ENCODE measurements around the gene SPATA32.
"Not testable (repeated sequence)": the region's sequence is repeated elsewhere in the genome, so short reads cannot be mapped to it uniquely, and the experiment has no call there.

Gene SPATA32

DNA sequence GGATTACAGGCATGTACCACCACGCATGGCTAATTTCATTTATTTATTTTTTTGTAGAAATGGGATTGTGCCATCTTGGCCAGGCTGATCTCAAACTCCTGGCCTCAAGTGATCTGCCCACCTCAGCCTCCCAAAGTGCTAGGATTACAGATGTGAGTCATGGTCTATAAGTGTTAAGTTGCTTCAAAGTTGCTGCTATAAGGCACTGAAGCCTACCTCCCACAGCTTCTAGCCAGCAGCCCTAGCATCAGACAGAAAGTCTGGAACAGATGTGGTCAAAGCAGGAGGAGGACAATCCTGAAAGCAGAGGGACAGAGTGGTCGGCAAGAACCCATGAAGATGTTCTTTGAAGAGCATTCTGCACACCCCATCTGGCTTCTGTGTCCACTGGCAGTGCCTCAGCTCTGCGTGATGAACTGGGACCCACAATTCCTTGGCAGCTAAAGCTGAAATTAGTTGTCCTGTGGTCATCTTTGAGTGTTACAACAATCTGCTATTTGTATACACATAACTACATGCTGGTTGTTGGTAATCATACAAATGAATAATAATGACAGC lies 43.7 kb upstream of the SPATA32 start:
- H3K9me3 ChIP-seq (ENCODE audit: control insufficient read depth in 2 of 2, low read length in 2 of 2): no peaks in the 10 kb centered on the region
- peaks cover 47 to 50% of the 10 kb centered on the region in 2 donors for H3K4me1 ChIP-seq (ENCODE audit: control insufficient read depth in 2 of 2, insufficient read depth in 2 of 2, low read length in 2 of 2)
- no peaks in the 10 kb centered on the region for H3K27me3 ChIP-seq (ENCODE audit: control insufficient read depth in 2 of 2, insufficient read depth in 2 of 2, low read length in 2 of 2)
- H3K36me3 ChIP-seq (ENCODE audit: control insufficient read depth in 2 of 2, insufficient read depth in 2 of 2, low read length in 2 of 2): peaks cover 0 to 5% of the 10 kb centered on the region in 2 donors
- peak overlapping the region in 1 of 2 donors; percentile 12 for H3K27ac ChIP-seq (ENCODE audit: low read depth in 2 of 2, low read length in 2 of 2)
- H3K9ac ChIP-seq (ENCODE audit: low read depth in 1 of 2, low read length in 2 of 2): no peak overlapping the region
- H3K4me3 ChIP-seq (ENCODE audit: low read length in 2 of 2): no peak overlapping the region

DNA sequence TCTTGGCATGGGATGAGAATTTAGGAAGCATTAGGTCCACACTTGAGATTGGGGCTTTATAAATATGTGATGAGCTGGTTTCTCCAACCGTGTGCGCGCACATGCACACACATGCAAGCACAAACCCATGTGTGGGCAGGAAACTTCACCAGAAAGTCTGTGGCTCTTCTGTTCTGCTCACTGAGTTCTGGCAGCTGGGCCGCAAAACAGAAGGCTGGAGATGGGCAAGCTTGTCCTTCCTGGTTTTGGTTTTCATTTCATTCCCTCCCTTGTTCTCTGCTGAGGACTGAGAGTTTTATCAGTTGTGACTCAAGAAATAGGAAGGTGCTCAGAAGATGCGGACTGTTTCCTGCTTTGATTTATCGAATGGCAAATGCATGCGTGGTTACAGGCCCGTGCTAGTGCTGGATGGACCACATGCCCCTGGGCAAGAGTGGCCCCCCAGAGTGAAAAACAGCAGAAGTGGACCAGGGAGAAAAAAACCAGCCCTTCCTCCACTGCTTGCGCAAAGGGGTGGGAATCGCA lies 40.8 kb upstream of the SPATA32 start:
- Histone ChIP-seq H3K4me1 (ENCODE audit: control insufficient read depth in 2 of 2, insufficient read depth in 2 of 2, low read length in 2 of 2) (peaks cover 28 to 42% of the 10 kb centered on the region in 2 donors), H3K4me3 (ENCODE audit: low read length in 2 of 2) (peak overlapping the region in 1 of 2 donors; percentile 32), H3K36me3 (ENCODE audit: control insufficient read depth in 2 of 2, insufficient read depth in 2 of 2, low read length in 2 of 2) (no peaks in the 10 kb centered on the region), H3K27ac (ENCODE audit: low read depth in 2 of 2, low read length in 2 of 2) (peak overlapping the region; percentile 56 to 76), H3K27me3 (ENCODE audit: control insufficient read depth in 2 of 2, insufficient read depth in 2 of 2, low read length in 2 of 2) (no peaks in the 10 kb centered on the region), H3K9me3 (ENCODE audit: control insufficient read depth in 2 of 2, low read length in 2 of 2) (no peaks in the 10 kb centered on the region), H3K9ac (ENCODE audit: low read depth in 1 of 2, low read length in 2 of 2) (peak overlapping the region in 1 of 2 donors; percentile 42)

DNA sequence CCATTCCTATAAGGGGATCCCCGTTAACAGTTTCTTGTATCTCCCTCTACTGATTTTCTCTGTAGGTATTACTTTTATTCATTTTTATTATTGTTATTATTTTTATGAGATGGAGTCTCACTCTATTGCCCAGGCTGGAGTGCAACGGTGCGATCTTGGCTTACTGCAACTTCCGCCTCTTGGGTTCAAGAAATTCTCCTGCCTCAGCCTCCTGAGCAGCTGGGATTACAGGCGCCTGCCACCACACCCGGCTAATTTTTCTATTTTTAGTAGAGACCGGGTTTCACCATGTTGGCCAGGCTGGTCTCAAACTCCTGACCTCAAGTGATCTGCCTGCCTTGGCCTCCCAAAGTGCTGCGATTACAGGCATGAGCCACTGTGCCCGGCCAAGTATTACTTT lies 40.3 kb upstream of the SPATA32 start:
- H3K27ac ChIP-seq (ENCODE audit: low read depth in 2 of 2, low read length in 2 of 2): peak overlapping the region; percentile 33 to 76
- H3K9ac ChIP-seq (ENCODE audit: low read depth in 1 of 2, low read length in 2 of 2): not testable (repeated sequence)

DNA sequence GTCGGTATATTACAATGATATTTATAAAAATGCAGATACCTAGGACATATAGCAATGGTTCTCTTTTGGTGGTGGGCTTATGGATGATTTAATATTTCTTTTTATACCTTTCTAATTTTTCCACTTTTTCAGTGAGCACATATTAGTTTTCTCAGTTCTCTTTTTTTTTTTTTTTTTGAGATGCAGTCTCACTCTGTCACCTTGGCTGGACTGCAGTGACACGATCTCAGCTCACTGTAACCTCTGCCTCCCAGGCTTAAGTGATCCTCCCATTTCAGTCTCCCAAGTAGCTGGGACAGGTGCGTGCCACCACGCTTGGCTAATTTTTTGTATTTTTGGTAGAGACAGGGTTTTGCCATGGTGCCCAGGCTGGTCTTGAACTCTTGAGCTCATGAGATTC lies 39.8 kb upstream of the SPATA32 start:
- Histone ChIP-seq H3K27ac (ENCODE audit: low read depth in 2 of 2, low read length in 2 of 2) (peak overlapping the region in 1 of 2 donors; percentile 29), H3K4me1 (ENCODE audit: control insufficient read depth in 2 of 2, insufficient read depth in 2 of 2, low read length in 2 of 2) (peaks cover 28 to 41% of the 10 kb centered on the region in 2 donors), H3K9me3 (ENCODE audit: control insufficient read depth in 2 of 2, low read length in 2 of 2) (no peaks in the 10 kb centered on the region)

More for the DNA sequence above, 40.3 kb upstream of the SPATA32 start:
- not testable (repeated sequence) for H3K4me3 ChIP-seq (ENCODE audit: low read length in 2 of 2); H3K36me3 ChIP-seq (ENCODE audit: control insufficient read depth in 2 of 2, insufficient read depth in 2 of 2, low read length in 2 of 2); H3K9me3 ChIP-seq (ENCODE audit: control insufficient read depth in 2 of 2, low read length in 2 of 2); H3K27me3 ChIP-seq (ENCODE audit: control insufficient read depth in 2 of 2, insufficient read depth in 2 of 2, low read length in 2 of 2)
- H3K4me1 ChIP-seq (ENCODE audit: control insufficient read depth in 2 of 2, insufficient read depth in 2 of 2, low read length in 2 of 2): peaks cover 27 to 39% of the 10 kb centered on the region in 2 donors

DNA sequence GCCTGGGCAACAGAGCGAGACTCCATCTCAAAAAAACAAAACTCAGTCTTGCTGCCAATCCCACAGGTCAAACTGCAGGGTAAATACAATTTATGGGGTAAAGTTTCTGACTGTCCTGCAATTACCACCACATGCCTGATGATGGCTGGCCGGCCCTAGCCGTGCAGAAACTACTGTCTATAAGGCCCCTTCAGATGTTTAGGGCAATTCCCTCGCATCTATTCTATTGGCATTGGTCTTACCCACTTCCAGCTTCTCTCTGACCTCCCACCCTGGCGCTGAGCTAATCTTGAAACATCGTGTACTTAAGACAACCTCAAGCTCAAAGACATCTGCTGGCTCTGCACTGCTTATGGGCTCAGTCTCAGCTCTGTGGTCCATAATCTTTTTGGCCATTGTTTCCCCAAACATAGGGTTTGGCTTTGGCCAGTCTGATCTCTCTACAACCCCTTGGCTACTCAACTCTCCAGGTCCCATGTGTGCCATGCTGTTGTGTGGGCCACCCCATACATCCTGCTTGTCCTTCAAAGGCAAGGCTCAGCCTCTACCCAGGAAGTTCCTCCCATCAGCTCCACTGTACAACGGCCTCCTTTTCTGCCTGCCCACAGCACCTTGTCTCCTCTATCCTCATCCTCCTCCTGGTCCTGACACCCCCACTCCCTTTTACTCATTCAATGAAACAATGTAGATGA lies 38.3 kb upstream of the SPATA32 start:
- no peak overlapping the region for H3K9ac ChIP-seq (ENCODE audit: low read depth in 1 of 2, low read length in 2 of 2)
- no peaks in the 10 kb centered on the region for H3K27me3 ChIP-seq (ENCODE audit: control insufficient read depth in 2 of 2, insufficient read depth in 2 of 2, low read length in 2 of 2)
- peaks cover 24 to 44% of the 10 kb centered on the region in 2 donors for H3K4me1 ChIP-seq (ENCODE audit: control insufficient read depth in 2 of 2, insufficient read depth in 2 of 2, low read length in 2 of 2)
- H3K36me3 ChIP-seq (ENCODE audit: control insufficient read depth in 2 of 2, insufficient read depth in 2 of 2, low read length in 2 of 2): no peaks in the 10 kb centered on the region
- no peaks in the 10 kb centered on the region for H3K9me3 ChIP-seq (ENCODE audit: control insufficient read depth in 2 of 2, low read length in 2 of 2)
- no peak overlapping the region for H3K27ac ChIP-seq (ENCODE audit: low read depth in 2 of 2, low read length in 2 of 2)
- H3K4me3 ChIP-seq (ENCODE audit: low read length in 2 of 2): no peak overlapping the region

More for the DNA sequence above, 39.8 kb upstream of the SPATA32 start:
- no peaks in the 10 kb centered on the region for H3K36me3 ChIP-seq (ENCODE audit: control insufficient read depth in 2 of 2, insufficient read depth in 2 of 2, low read length in 2 of 2)
- H3K9ac ChIP-seq (ENCODE audit: low read depth in 1 of 2, low read length in 2 of 2): no peak overlapping the region
- no peaks in the 10 kb centered on the region for H3K27me3 ChIP-seq (ENCODE audit: control insufficient read depth in 2 of 2, insufficient read depth in 2 of 2, low read length in 2 of 2)
- H3K4me3 ChIP-seq (ENCODE audit: low read length in 2 of 2): no peak overlapping the region

DNA sequence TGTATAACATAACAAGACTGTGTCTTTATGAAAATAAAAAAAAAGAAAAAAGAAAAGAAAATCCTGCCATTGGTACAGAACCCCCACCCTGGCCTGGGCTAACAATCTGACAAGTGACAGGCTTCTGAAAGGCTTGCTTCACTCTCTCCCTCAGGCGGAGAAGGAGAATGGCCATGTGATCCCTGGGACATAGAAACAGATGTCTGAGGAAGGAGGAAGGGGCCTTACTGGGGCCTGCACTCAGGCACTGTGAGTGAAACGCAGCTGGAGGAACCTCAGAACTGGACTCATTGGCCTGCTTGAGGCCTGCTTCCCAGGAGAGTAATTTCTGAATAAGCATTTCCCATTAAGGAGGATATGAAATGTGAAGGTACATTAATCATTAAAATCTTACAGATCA lies 37.5 kb upstream of the SPATA32 start:
- Histone ChIP-seq H3K36me3 (ENCODE audit: control insufficient read depth in 2 of 2, insufficient read depth in 2 of 2, low read length in 2 of 2) (no peaks in the 10 kb centered on the region), H3K9me3 (ENCODE audit: control insufficient read depth in 2 of 2, low read length in 2 of 2) (no peaks in the 10 kb centered on the region), H3K4me1 (ENCODE audit: control insufficient read depth in 2 of 2, insufficient read depth in 2 of 2, low read length in 2 of 2) (peaks cover 26 to 50% of the 10 kb centered on the region in 2 donors), H3K4me3 (ENCODE audit: low read length in 2 of 2) (no peak overlapping the region), H3K27me3 (ENCODE audit: control insufficient read depth in 2 of 2, insufficient read depth in 2 of 2, low read length in 2 of 2) (no peaks in the 10 kb centered on the region), H3K27ac (ENCODE audit: low read depth in 2 of 2, low read length in 2 of 2) (peak overlapping the region in 1 of 2 donors; percentile 3), H3K9ac (ENCODE audit: low read depth in 1 of 2, low read length in 2 of 2) (no peak overlapping the region)

DNA sequence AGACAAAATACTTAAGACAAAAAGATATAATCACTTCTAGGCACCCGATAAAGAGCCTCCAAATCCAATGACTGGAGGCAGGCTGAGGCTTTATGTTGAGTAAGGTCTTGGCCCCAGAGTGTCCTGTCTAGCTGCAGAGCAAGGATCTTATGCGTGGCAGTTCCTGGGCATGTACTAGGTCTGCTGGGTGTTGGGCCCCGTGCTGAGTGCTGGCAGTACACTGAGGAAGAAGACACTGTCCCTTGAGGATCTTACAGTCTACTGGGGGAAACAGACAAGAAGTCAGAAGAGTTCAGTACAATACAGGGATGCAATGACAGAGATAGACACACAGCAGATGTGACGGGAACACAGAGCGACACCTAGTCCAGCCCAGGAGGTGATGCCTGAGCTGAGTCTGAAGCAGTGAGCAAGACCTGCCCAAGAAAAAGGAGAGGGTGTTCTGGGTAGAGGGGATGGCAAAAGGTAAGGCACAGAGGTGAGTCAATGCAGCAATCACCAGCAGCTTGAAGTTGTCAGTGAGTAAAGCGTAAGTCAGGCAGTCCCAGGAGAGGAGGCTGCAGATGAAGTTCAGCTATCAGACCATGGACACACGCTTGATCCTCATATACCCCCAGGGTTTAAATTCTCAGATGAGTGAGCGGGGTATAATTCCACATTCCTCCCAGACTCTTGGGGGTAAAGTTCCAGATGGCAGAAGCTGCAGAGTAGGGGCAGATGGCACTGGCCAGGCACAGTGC lies 36.8 kb upstream of the SPATA32 start:
- Histone ChIP-seq H3K4me3 (ENCODE audit: low read length in 2 of 2) (no peak overlapping the region), H3K27ac (ENCODE audit: low read depth in 2 of 2, low read length in 2 of 2) (peak overlapping the region in 1 of 2 donors; percentile 3), H3K36me3 (ENCODE audit: control insufficient read depth in 2 of 2, insufficient read depth in 2 of 2, low read length in 2 of 2) (no peaks in the 10 kb centered on the region), H3K9ac (ENCODE audit: low read depth in 1 of 2, low read length in 2 of 2) (no peak overlapping the region), H3K4me1 (ENCODE audit: control insufficient read depth in 2 of 2, insufficient read depth in 2 of 2, low read length in 2 of 2) (peaks cover 32 to 57% of the 10 kb centered on the region in 2 donors), H3K27me3 (ENCODE audit: control insufficient read depth in 2 of 2, insufficient read depth in 2 of 2, low read length in 2 of 2) (no peaks in the 10 kb centered on the region), H3K9me3 (ENCODE audit: control insufficient read depth in 2 of 2, low read length in 2 of 2) (no peaks in the 10 kb centered on the region)

DNA sequence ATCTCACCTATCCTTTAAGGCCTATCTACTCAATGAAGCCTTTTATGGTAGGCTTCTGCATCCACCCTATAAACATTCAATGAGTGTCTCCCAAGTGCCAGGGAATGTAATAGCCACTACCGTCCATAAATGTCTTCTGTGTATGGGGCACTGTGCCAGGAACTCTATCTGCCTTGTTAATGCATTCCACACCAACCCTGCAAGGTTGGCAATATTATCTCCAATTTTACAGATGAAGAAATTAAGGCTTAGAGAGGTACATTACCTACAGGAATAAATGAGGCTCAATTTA lies 34.9 kb upstream of the SPATA32 start:
- H3K27ac ChIP-seq (ENCODE audit: low read depth in 2 of 2, low read length in 2 of 2): peak overlapping the region; percentile 79 to 83
- peaks cover 45 to 65% of the 10 kb centered on the region in 2 donors for H3K4me1 ChIP-seq (ENCODE audit: control insufficient read depth in 2 of 2, insufficient read depth in 2 of 2, low read length in 2 of 2)
- no peaks in the 10 kb centered on the region for H3K27me3 ChIP-seq (ENCODE audit: control insufficient read depth in 2 of 2, insufficient read depth in 2 of 2, low read length in 2 of 2)
- peak overlapping the region in 1 of 2 donors; percentile 5 for H3K9ac ChIP-seq (ENCODE audit: low read depth in 1 of 2, low read length in 2 of 2)
- no peak overlapping the region for H3K4me3 ChIP-seq (ENCODE audit: low read length in 2 of 2)
- no peaks in the 10 kb centered on the region for H3K36me3 ChIP-seq (ENCODE audit: control insufficient read depth in 2 of 2, insufficient read depth in 2 of 2, low read length in 2 of 2)
- H3K9me3 ChIP-seq (ENCODE audit: control insufficient read depth in 2 of 2, low read length in 2 of 2): no peaks in the 10 kb centered on the region

DNA sequence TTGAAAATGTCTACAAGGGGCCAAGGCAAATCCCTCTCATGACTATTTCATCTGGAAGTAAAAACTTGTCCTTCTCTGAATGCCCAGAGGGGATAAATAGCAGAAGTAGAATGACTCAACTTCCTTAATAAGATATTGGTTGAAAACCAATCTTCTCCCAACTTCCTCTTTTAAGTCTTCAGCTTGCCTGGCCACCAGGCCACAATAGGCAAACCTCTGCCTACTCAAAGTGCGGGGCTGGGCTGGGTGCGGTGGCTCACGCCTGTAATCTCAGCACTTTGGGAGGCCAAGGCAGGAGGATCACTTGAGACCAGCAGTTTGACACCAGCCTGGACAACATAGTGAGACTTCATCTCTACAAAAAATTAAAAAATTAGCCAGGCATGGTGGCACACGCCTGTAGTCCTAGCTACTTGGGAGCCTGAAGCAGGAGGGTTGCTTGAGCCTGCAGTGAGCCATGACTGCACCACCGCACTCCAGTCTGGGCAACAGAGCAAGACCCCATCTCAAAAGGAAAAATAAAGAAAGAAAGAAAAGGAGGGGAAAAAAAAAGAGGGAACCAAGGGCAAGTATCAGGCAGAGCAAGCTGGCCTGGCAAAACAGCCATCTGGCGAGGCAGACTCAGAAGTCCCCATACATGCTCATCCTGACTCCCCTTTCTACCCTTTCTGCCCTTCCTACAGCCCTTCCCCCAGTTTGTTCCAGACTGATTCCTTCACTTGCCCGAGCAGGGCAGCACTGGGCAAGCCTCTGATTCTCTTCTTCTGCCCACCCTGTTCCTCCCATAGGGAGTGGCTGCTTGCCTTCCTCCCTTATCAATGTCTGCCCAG lies 34.3 kb upstream of the SPATA32 start:
- H3K9ac ChIP-seq (ENCODE audit: low read depth in 1 of 2, low read length in 2 of 2): peak overlapping the region; percentile 7 to 28
- no peaks in the 10 kb centered on the region for H3K36me3 ChIP-seq (ENCODE audit: control insufficient read depth in 2 of 2, insufficient read depth in 2 of 2, low read length in 2 of 2)
- peak overlapping the region in 1 of 2 donors; percentile 29 for H3K4me3 ChIP-seq (ENCODE audit: low read length in 2 of 2)
- H3K9me3 ChIP-seq (ENCODE audit: control insufficient read depth in 2 of 2, low read length in 2 of 2): no peaks in the 10 kb centered on the region
- H3K27me3 ChIP-seq (ENCODE audit: control insufficient read depth in 2 of 2, insufficient read depth in 2 of 2, low read length in 2 of 2): no peaks in the 10 kb centered on the region
- H3K27ac ChIP-seq (ENCODE audit: low read depth in 2 of 2, low read length in 2 of 2): peak overlapping the region; percentile 79 to 83
- peaks cover 51 to 66% of the 10 kb centered on the region in 2 donors for H3K4me1 ChIP-seq (ENCODE audit: control insufficient read depth in 2 of 2, insufficient read depth in 2 of 2, low read length in 2 of 2)

All from mucosa of rectum (tissue), 2 donors.